Uterus (tissue), 2 donors: ENCODE data around the gene TMIGD3.

Experiments
- POLR2A ChIP-seq, 2 donors: fragments of 450-650 bp; IDR thresholded peaks; one replicate each; pipeline ENCODE4 v1.6.1; 2016; ENCODE audit warnings: antibody characterized with exemption in 2 of 2, mild to moderate bottlenecking in 1 of 2, moderate library complexity in 1 of 2
- TF ChIP-seq, protein P1 (sequence below), 4 experiments: fragments of 200-600 bp in 2 of 4; fragments of 450-650 bp in 2 of 4; sonication (generic) in 2 of 4; IDR thresholded peaks; one replicate each; pipeline ENCODE4 v1.5.1; 2016 to 2019; ENCODE audit warnings: antibody characterized with exemption in 4 of 4, mild to moderate bottlenecking in 2 of 4, moderate library complexity in 1 of 4

DNA sequence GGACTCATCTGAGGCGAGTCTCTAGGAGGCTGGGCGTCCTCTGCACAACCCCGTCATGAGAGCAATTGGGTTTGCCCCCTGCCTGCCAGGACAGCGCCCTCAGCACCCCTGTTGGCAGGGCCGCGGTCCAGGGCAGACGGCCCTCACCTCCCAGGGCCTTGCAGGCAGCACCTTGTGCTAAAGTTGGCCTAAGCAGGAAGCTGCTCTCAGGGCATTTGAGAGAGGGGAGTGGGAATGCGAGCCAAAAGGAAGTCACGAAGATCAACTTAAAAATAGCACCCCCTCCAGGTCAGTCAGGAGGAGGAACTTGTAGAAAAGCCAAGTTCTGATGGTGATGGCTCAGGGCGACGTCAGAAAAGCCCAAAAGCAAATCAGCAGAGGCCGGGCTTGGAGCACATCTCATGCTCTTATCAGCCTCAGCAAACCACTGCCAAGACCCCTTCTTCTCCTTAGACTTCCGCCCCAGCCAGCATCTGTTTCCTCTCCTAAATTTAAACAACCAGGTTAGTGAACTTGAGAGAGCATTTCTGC, 12.6 kb upstream of the TMIGD3 start:
- TF ChIP-seq, protein P1, sequence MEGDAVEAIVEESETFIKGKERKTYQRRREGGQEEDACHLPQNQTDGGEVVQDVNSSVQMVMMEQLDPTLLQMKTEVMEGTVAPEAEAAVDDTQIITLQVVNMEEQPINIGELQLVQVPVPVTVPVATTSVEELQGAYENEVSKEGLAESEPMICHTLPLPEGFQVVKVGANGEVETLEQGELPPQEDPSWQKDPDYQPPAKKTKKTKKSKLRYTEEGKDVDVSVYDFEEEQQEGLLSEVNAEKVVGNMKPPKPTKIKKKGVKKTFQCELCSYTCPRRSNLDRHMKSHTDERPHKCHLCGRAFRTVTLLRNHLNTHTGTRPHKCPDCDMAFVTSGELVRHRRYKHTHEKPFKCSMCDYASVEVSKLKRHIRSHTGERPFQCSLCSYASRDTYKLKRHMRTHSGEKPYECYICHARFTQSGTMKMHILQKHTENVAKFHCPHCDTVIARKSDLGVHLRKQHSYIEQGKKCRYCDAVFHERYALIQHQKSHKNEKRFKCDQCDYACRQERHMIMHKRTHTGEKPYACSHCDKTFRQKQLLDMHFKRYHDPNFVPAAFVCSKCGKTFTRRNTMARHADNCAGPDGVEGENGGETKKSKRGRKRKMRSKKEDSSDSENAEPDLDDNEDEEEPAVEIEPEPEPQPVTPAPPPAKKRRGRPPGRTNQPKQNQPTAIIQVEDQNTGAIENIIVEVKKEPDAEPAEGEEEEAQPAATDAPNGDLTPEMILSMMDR (IDR thresholded peaks at IDR 0.05) = peak in 3 of 4 experiments; percentile 28 to 36 (median 34)
- TF ChIP-seq POLR2A (IDR thresholded peaks at IDR 0.05) = no peak
